Spleen (tissue), 11 donors: Measurements from ENCODE around the gene GMDS. TPM values are rescaled to one million over a fixed set of nuclear protein-coding genes. Genes with fewer than 3 reads are reported as not detected.

ENCODE experiments used
- DNase-seq: peaks from one replicate; pipeline ENCODE4 v3.0.0-alpha.2; 2020
- H3K27ac ChIP-seq, 8 donors: fragments of 200-600 bp; sonication (generic) in 7 of 8; 1 replicate in 4 of 8; 2 replicates in 4 of 8; pipeline versions ENCODE4 v1.5.0 to v1.8.0; 2016 to 2021; ENCODE audit warnings: inconsistent platforms in 4 of 8, mild to moderate bottlenecking in 4 of 8, moderate library complexity in 1 of 8
- H3K27me3 ChIP-seq, 7 donors: fragments of 200-600 bp; sonication (generic) in 6 of 7; replicated peaks in 1 of 7; 1 replicate in 4 of 7; 2 replicates in 3 of 7; pipeline versions ENCODE4 v1.5.0 to v1.8.0; 2016 to 2021; ENCODE audit warnings: inconsistent platforms in 3 of 7, mild to moderate bottlenecking in 1 of 7
- H3K36me3 ChIP-seq, 6 donors: fragments of 200-600 bp; sonication (generic) in 5 of 6; 1 replicate in 4 of 6; 2 replicates in 2 of 6; pipeline versions ENCODE4 v1.5.0 to v1.8.0; 2016 to 2021; ENCODE audit warnings: inconsistent platforms in 2 of 6
- H3K4me1 ChIP-seq, 6 donors: fragments of 200-600 bp; sonication (generic) in 5 of 6; 1 replicate in 3 of 6; 2 replicates in 3 of 6; pipeline versions ENCODE4 v1.5.0 to v1.8.0; 2016 to 2021; ENCODE audit warnings: inconsistent platforms in 3 of 6
- H3K4me3 ChIP-seq, 8 donors: fragments of 200-600 bp; sonication (generic) in 7 of 8; 1 replicate in 4 of 8; 2 replicates in 4 of 8; pipeline versions ENCODE4 v1.5.0 to v1.8.0; 2016 to 2021; ENCODE audit warnings: inconsistent platforms in 4 of 8, mild to moderate bottlenecking in 4 of 8, moderate library complexity in 2 of 8
- H3K9me3 ChIP-seq, 8 donors: fragments of 200-600 bp; sonication (generic) in 7 of 8; 1 replicate in 4 of 8; 2 replicates in 4 of 8; pipeline versions ENCODE4 v1.5.0 to v1.8.0; 2016 to 2021; ENCODE audit warnings: inconsistent platforms in 4 of 8
- CTCF ChIP-seq, 11 experiments: fragments of 200-600 bp in 7 of 11; fragments of 450-650 bp in 4 of 11; sonication (generic) in 4 of 11; IDR thresholded peaks in 8 of 11; conservative IDR thresholded peaks in 3 of 11; 1 replicate in 7 of 11; 2 replicates in 4 of 11; pipeline versions ENCODE4 v1.4.0 to v1.8.0; 2016 to 2021; ENCODE audit warnings: antibody characterized with exemption in 11 of 11, inconsistent platforms in 4 of 11, mild to moderate bottlenecking in 1 of 11
- POLR2A ChIP-seq, 3 donors: fragments of 450-650 bp; IDR thresholded peaks; one replicate each; pipeline ENCODE4 v1.5.1; 2017; ENCODE audit warnings: antibody characterized with exemption in 3 of 3, mild to moderate bottlenecking in 1 of 3
- POLR2AphosphoS5 ChIP-seq, 3 donors: sonication (generic); formaldehyde crosslinking; IDR thresholded peaks; one replicate each; pipeline ENCODE4 v1.5.1; 2017; ENCODE audit warnings: antibody characterized with exemption in 3 of 3
- WGBS, 5 donors: extraction: QIAGEN DNeasy Blood & Tissue Kit in 3 of 5; methylation state at CpG; one replicate each; pipeline versions ENCODE4 v1.1.5 to v1.1.7; 2013 to 2018; 5-methylcytosine and 5-hydroxymethylcytosine counted together
- intact Hi-C: fragments of 100-400 bp; cut with DNase I; formaldehyde crosslinking; loops from one replicate; pipeline ENCODE4 v1.15.0; 2023; ENCODE audit warnings: low total_unique reads
- polyA plus RNA-seq, 3 donors: library from polyadenylated mRNA; stranded (reverse); fragments of 200-250 nt; gene quantifications; one replicate each; pipeline ENCODE4 v1.2.1, GENCODE V29; 2013
- total RNA-seq, 7 donors: library from RNA; depleted of rRNA in 3 of 7; stranded (reverse); fragments of >200 nt in 3 of 7; fragmentation: NEBNext Ultra II Directional in 4 of 7; extraction: Animal tissue kit (Norgen Biotek cat#: 25700) in 4 of 7; gene quantifications; one replicate each; pipeline versions ENCODE4 v1.1.0 to v1.2.1, GENCODE V29; 2016 to 2021
- donor health status: healthy with polysubstance abuse.
- donor health status: DM: no; HTN: no; CAD: no; lungs with moderate emphysema.
- donor health status: DM: no; HTN: no; CAD: no.
- donor health status: Bipolar disorder and iron deficiency.
- donor health status: healthy.
- donor health status: DM: no; HTN: no; CAD: no.
- donor health status: DM: yes; HTN: yes; CAD: no.

Gene GMDS
- total and polyA plus RNA-seq, 10 donors = 9.1 to 30.8 (median 17.7) TPM

DNA sequence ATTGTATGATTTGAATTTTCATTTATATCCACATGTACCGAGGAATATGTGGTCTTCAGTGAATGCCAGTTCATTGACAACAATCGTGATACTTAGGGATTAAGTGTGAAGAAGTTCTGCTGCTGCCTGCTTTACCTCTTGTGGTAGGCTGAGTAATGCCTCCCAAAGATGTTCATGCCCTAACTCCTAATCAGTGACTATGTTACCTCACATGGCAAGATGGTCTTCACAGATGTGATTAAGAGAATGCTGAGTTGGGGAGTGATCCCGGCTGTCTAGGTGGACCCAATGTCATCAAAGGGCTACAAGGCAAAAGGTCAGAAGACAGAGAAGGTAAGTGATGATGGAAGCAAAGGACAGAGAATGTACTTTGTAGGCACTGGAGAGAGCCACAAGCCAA, 454.7 kb downstream of the GMDS start:
- no peak overlapping the region for H3K4me3 ChIP-seq
- no peaks in the 10 kb centered on the region for H3K27me3 ChIP-seq
- TF ChIP-seq CTCF (IDR thresholded peaks at IDR 0.05 in 8 of 11, conservative IDR thresholded peaks at IDR 0.05 in 3 of 11) = no peak
- no peaks in the 10 kb centered on the region for H3K9me3 ChIP-seq
- H3K36me3 ChIP-seq = no peaks in the 10 kb centered on the region
- H3K4me1 ChIP-seq = no peaks in the 10 kb centered on the region
- intact Hi-C loops = no loop called here
- DNase-seq = no peak
- no peak overlapping the region for H3K27ac ChIP-seq
- WGBS, 5 donors = 95 to 98% (median 96%) methylated on average over 3 of the region's 3 CpGs

DNA sequence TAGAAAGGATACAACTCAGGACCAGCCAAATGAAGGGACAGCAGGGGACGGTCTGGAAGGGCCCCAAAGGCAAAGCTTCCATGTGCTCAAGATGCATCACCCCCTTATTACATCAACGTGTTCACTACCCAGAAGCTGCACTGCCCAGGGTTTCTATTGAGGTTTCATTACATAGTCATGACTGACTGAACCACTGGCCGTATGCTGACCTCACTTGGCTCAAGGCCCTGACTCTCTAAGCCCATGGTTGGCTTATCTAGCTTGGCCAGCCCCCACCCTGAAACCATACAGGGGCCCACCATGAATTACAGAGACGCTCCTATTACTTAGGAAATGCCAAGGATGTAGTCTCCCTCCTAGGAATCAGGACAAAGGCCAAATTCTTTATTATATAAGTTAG, 456.3 kb downstream of the GMDS start:
- DNase-seq = no peak
- H3K9me3 ChIP-seq = no peaks in the 10 kb centered on the region
- H3K4me3 ChIP-seq = no peak overlapping the region
- intact Hi-C loops = no loop called here
- no peak for TF ChIP-seq POLR2AphosphoS5 (IDR thresholded peaks at IDR 0.05)
- TF ChIP-seq POLR2A (IDR thresholded peaks at IDR 0.05) = no peak
- no peak for TF ChIP-seq CTCF (IDR thresholded peaks at IDR 0.05 in 8 of 11, conservative IDR thresholded peaks at IDR 0.05 in 3 of 11)
- H3K4me1 ChIP-seq = no peaks in the 10 kb centered on the region
- no peak overlapping the region for H3K27ac ChIP-seq
- 85 to 95% (median 90%) methylated on average over 4 of the region's 4 CpGs for WGBS, 5 donors
- H3K27me3 ChIP-seq = no peaks in the 10 kb centered on the region
- H3K36me3 ChIP-seq = peaks cover 0 to 4% (median 0%) of the 10 kb centered on the region in 6 donors

- peaks cover 0 to 4% (median 0%) of the 10 kb centered on the region in 6 donors for H3K36me3 ChIP-seq
- no peaks in the 10 kb centered on the region for H3K27me3 ChIP-seq
- intact Hi-C loops = no loop called here
- 82 to 93% (median 88%) methylated on average over 8 of the region's 8 CpGs for WGBS, 5 donors
- no peak overlapping the region for H3K4me3 ChIP-seq
- no peak overlapping the region for H3K27ac ChIP-seq
- no peak for DNase-seq
- H3K4me1 ChIP-seq = no peaks in the 10 kb centered on the region
- H3K9me3 ChIP-seq = no peaks in the 10 kb centered on the region
- TF ChIP-seq POLR2AphosphoS5 (IDR thresholded peaks at IDR 0.05) (no peak), POLR2A (IDR thresholded peaks at IDR 0.05) (no peak), CTCF (IDR thresholded peaks at IDR 0.05 in 8 of 11, conservative IDR thresholded peaks at IDR 0.05 in 3 of 11) (no peak)
These were observed 457.5 kb downstream of the GMDS start for GRCh38 chr6:1787894-1788293.

DNA sequence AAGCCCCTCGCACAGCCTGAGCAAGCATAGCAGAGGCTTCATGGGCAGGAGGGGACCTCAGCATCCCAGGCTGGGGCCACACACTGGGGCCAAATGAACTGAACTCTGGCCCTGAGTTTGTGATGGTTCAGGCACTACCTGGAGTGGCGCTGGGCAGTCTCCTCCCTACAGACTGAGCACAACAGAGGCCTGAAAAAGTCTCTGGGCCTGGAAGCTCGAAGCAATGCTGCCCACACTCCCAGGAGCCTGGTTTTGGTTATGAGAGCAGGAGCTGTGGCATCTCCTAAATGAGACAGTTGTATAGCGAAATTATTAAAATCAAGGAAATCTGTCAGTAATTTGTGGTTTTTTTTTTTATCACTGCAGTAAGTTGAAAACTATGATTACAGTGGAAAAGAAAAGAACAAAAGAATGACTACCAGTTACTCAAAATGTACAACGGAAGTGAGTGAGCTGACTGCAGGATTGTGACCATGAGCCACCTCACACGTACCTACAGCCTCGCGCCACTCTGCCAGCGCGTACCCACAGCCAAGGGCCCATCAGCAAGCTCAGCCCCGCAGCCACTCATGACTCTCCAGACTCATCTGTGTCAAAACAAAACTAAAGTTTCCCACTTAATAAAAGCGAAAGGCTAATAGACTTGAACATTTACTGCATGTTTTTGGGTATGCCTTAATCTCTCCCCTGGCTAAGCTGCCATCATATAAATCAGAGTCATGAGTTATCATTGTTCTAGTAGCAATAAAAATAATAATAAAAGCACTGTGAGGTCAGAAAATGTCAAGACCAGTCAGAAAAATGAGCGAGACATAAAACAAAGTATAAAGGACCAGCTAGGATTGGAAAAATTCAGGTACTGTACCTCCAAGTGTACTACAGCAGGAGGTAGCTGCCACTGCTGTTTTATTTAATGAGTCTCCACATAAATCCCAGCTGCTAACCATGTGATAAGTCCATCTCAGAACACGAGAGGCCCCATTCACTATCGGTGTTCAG, 458.7 kb downstream of the GMDS start:
- Histone ChIP-seq H3K9me3 (no peaks in the 10 kb centered on the region), H3K27me3 (no peaks in the 10 kb centered on the region), H3K4me3 (no peak overlapping the region), H3K4me1 (no peaks in the 10 kb centered on the region), H3K27ac (no peak overlapping the region), H3K36me3 (peaks cover 0 to 4% (median 0%) of the 10 kb centered on the region in 6 donors)
- no peak for TF ChIP-seq POLR2AphosphoS5 (IDR thresholded peaks at IDR 0.05)
- no peak for TF ChIP-seq POLR2A (IDR thresholded peaks at IDR 0.05)
- TF ChIP-seq CTCF (IDR thresholded peaks at IDR 0.05 in 8 of 11, conservative IDR thresholded peaks at IDR 0.05 in 3 of 11) = no peak
- DNase-seq = no peak
- WGBS, 5 donors = 80 to 86% (median 86%) methylated on average over 15 of the region's 15 CpGs
- intact Hi-C loops = no loop called here
